HL-60 (cell line): ENCODE data around the gene CHCHD1.

Source experiments
- DNase-seq, 2 experiments: peaks; one replicate each; pipeline ENCODE4 v3.0.0-alpha.2; 2010 to 2020; ENCODE audit warnings: low read depth in 1 of 2, low spot score in 1 of 2
- H3K27ac ChIP-seq: fragments of 250-450 bp; sonication (Bioruptor Pico); replicated peaks from 2 replicates; pipeline ENCODE4 v1.5.1; 2020; ENCODE audit warnings: mild to moderate bottlenecking, moderate library complexity
- H3K27me3 ChIP-seq: fragments of 250-450 bp; sonication (Bioruptor Pico); 2 replicates; pipeline ENCODE4 v1.5.1; 2021; ENCODE audit warnings: mild to moderate bottlenecking, moderate library complexity; ENCODE audit not compliant: insufficient read depth, poor library complexity, severe bottlenecking
- H3K4me3 ChIP-seq: replicated peaks from 2 replicates; pipeline ENCODE4 v1.5.1; 2011; ENCODE audit warnings: mild to moderate bottlenecking, control low read depth, low read length; ENCODE audit not compliant: insufficient read depth
- GABPA ChIP-seq: IDR thresholded peaks from 2 replicates; pipeline ENCODE4 v1.6.1; 2012; ENCODE audit warnings: low read depth
- POLR2AphosphoS5 ChIP-seq: IDR thresholded peaks from 2 replicates; pipeline ENCODE4 v1.6.1; 2012; ENCODE audit warnings: low read depth
- SPI1 ChIP-seq: IDR thresholded peaks from 2 replicates; pipeline ENCODE4 v1.6.1; 2012; ENCODE audit warnings: low read depth, mild to moderate bottlenecking, borderline replicate concordance
- TF ChIP-seq, protein P1 (sequence below): IDR thresholded peaks from 2 replicates; pipeline ENCODE4 v1.6.1; 2012; ENCODE audit warnings: low read depth; ENCODE audit not compliant: insufficient replicate concordance
- TF ChIP-seq, protein P2 (sequence below): IDR thresholded peaks from one replicate; pipeline ENCODE4 v1.5.1; 2011; ENCODE audit warnings: low read length, control low read depth, inconsistent platforms; ENCODE audit not compliant: insufficient read depth

CHCHD1 gene

DNA sequence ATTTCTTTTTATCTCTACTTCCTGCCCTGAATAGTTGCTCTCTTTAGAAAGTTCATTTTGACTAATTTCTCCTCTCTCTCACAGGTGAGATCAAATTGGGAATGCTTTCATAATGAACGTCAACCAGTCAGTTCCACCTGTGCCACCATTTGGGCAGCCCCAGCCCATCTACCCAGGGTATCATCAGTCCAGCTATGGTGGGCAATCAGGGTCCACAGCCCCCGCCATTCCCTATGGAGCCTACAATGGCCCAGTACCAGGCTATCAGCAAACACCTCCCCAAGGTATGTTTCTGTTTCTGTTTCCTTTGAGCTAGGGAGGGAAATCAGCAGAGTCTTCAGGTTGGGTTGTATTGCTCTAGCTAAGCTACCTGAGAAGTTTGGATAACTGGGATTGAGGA lies 35.1 kb upstream of the CHCHD1 start:
- no peaks in the 10 kb centered on the region for H3K27me3 ChIP-seq
- TF ChIP-seq SPI1 (no peak), POLR2AphosphoS5 (no peak)

DNA sequence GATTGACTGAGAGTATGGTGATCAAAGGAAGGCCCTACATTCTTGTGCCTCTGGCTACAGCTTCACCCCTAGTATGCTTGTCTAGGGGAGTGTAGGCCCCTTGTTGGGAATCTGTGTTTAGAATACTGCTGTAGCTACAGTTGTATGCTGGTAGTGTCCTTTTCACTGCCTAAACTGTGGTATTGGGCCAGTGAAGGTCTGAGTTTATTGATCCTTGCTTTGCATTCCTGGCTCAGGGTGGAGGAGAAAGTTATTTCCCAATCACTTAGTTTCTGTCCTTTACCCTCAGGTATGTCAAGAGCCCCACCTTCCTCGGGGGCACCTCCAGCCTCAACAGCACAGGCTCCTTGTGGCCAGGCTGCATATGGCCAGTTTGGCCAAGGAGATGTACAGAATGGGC lies 31.0 kb upstream of the CHCHD1 start:
- H3K27ac ChIP-seq = no peak overlapping the region
- TF ChIP-seq GABPA (no peak), SPI1 (no peak), POLR2AphosphoS5 (no peak)
- TF ChIP-seq, protein P1, sequence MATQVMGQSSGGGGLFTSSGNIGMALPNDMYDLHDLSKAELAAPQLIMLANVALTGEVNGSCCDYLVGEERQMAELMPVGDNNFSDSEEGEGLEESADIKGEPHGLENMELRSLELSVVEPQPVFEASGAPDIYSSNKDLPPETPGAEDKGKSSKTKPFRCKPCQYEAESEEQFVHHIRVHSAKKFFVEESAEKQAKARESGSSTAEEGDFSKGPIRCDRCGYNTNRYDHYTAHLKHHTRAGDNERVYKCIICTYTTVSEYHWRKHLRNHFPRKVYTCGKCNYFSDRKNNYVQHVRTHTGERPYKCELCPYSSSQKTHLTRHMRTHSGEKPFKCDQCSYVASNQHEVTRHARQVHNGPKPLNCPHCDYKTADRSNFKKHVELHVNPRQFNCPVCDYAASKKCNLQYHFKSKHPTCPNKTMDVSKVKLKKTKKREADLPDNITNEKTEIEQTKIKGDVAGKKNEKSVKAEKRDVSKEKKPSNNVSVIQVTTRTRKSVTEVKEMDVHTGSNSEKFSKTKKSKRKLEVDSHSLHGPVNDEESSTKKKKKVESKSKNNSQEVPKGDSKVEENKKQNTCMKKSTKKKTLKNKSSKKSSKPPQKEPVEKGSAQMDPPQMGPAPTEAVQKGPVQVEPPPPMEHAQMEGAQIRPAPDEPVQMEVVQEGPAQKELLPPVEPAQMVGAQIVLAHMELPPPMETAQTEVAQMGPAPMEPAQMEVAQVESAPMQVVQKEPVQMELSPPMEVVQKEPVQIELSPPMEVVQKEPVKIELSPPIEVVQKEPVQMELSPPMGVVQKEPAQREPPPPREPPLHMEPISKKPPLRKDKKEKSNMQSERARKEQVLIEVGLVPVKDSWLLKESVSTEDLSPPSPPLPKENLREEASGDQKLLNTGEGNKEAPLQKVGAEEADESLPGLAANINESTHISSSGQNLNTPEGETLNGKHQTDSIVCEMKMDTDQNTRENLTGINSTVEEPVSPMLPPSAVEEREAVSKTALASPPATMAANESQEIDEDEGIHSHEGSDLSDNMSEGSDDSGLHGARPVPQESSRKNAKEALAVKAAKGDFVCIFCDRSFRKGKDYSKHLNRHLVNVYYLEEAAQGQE = no peak
- TF ChIP-seq, protein P2, sequence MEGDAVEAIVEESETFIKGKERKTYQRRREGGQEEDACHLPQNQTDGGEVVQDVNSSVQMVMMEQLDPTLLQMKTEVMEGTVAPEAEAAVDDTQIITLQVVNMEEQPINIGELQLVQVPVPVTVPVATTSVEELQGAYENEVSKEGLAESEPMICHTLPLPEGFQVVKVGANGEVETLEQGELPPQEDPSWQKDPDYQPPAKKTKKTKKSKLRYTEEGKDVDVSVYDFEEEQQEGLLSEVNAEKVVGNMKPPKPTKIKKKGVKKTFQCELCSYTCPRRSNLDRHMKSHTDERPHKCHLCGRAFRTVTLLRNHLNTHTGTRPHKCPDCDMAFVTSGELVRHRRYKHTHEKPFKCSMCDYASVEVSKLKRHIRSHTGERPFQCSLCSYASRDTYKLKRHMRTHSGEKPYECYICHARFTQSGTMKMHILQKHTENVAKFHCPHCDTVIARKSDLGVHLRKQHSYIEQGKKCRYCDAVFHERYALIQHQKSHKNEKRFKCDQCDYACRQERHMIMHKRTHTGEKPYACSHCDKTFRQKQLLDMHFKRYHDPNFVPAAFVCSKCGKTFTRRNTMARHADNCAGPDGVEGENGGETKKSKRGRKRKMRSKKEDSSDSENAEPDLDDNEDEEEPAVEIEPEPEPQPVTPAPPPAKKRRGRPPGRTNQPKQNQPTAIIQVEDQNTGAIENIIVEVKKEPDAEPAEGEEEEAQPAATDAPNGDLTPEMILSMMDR = no peak
- no peaks in the 10 kb centered on the region for H3K27me3 ChIP-seq
- no peak overlapping the region for H3K4me3 ChIP-seq
- no peak for DNase-seq

More for the DNA sequence above, 35.1 kb upstream of the CHCHD1 start:
- no peak for DNase-seq
- H3K27ac ChIP-seq = no peak overlapping the region
- no peak overlapping the region for H3K4me3 ChIP-seq

DNA sequence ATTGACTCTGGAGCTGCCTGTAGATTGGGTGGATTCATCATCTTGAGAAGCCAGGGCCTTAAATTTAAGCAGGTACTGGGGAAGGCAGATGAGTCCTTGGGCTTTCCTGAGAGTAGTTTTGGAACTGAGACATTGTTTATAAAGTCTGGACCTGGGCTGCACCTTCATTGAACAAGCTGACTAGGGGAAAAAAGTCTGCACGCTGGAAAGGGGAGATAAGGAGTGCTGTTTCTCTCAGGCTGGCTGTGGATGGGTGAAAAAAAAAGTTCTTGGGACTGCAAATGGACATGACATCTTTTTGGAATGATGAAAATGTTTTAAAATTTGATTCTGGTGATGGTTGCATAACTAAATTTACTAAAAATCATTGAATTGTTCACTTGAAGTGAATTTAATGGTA lies 25.7 kb upstream of the CHCHD1 start:
- DNase-seq = no peak
- no peak for TF ChIP-seq POLR2AphosphoS5
- no peak for TF ChIP-seq SPI1
- TF ChIP-seq, protein P1 = no peak
- TF ChIP-seq GABPA = no peak
- TF ChIP-seq, protein P2 = no peak

DNA sequence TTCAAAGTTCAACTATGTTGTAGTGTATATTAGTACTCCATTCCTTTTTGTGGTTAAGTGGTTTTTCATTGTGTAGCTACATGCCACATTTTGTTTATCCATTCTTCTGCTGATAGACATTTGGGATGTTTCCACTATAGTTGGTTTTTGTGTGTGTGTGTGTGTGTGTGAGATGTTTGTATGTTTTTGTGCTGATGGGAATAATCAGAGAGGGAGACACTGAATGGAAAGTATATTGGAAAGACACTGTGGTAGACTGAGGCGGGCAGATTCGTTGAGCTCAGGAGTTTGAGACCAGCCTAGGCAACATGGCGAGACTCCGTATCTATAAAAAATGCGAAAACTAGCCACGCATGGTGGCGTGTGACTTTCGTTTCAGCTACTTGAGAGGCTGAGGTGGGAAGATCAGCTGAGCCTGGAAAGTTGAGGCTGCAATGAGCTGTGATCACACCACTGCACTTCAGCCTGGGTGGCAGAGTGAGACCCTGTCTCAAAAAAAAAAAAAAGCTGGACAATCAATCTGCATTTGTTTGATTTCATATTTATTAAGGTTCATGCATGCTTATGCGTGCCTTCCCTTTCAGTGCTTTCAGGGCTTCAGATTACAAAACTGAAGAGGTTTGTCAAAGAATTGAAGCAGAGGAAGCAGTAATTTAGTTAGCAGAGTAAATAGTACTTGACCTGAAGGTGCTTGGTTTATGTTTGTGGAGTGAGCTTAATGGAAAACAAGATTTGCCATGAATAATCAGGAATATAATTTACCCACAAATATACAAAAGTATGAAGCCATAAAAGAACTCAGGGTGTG lies 22.9 kb upstream of the CHCHD1 start:
- Histone ChIP-seq H3K4me3 (no peak overlapping the region), H3K27me3 (no peaks in the 10 kb centered on the region), H3K27ac (no peak overlapping the region)
- no peak for DNase-seq
- TF ChIP-seq SPI1 (no peak), POLR2AphosphoS5 (no peak)

More for the DNA sequence above, 25.7 kb upstream of the CHCHD1 start:
- Histone ChIP-seq H3K4me3 (no peak overlapping the region), H3K27ac (no peak overlapping the region), H3K27me3 (no peaks in the 10 kb centered on the region)
